ENCODE measurements around the gene LMNB1. TPM values are rescaled to one million over a fixed set of nuclear protein-coding genes. Genes with fewer than 3 reads are reported as not detected.

Gene LMNB1
- total RNA-seq, 1 experiment from 2014 or later, result 211 TPM

GRCh38 chr5:126799780-126800179, 22.8 kb downstream of the LMNB1 start:
- Histone ChIP-seq H2AK5ac (ENCODE audit: insufficient read length, low read length) (no peak overlapping the region), H2AFZ (ENCODE audit: low read length) (no peak overlapping the region), H2BK120ac (ENCODE audit: low read depth, low read length, poor library complexity, severe bottlenecking) (no peak overlapping the region), H4K8ac (replicated peaks; ENCODE audit: insufficient read length, low read depth, low read length) (no peak overlapping the region), H4K5ac (ENCODE audit: insufficient read length, low read depth, low read length) (no peak overlapping the region), H3K4ac (ENCODE audit: low read depth, low read length) (no peak overlapping the region), H2BK5ac (ENCODE audit: insufficient read length, low read length) (no peak overlapping the region), H3K9me3 (ENCODE audit: control insufficient read depth, low read depth, low read length) (no peaks in the 10 kb centered on the region), H2BK12ac (ENCODE audit: insufficient read length, low read depth, low read length) (no peak overlapping the region), H3K79me1 (ENCODE audit: insufficient read depth, low read depth, low read length, poor library complexity, severe bottlenecking) (peaks cover 15% of the 10 kb centered on the region), H3K18ac (ENCODE audit: insufficient read length, low read depth, low read length) (no peak overlapping the region), H3K14ac (ENCODE audit: insufficient read depth, low read length) (no peak overlapping the region), H3K27me3 (ENCODE audit: insufficient read depth, low read length) (no peaks in the 10 kb centered on the region), H3K79me2 (ENCODE audit: insufficient read depth, low read length) (peaks cover 58% of the 10 kb centered on the region; the same call in 1 of the 2 replicates), H2BK15ac (ENCODE audit: low read depth, low read length) (no peak overlapping the region), H3K56ac (ENCODE audit: insufficient read length, low read depth, low read length) (no peak overlapping the region), H3T11ph (ENCODE audit: low read length) (no peak overlapping the region), H3K4me1 (ENCODE audit: insufficient read depth, low read length) (peaks cover 3% of the 10 kb centered on the region; the same call in 1 of the 2 replicates), H4K20me1 (ENCODE audit: control insufficient read depth, insufficient read depth, insufficient read length) (no peaks in the 10 kb centered on the region), H4K91ac (ENCODE audit: insufficient read length, low read depth, low read length) (no peak overlapping the region), H3K23ac (ENCODE audit: insufficient read length, low read depth, low read length) (no peak overlapping the region), H3K9ac (ENCODE audit: extremely low read depth, insufficient read length, low read length) (no peak overlapping the region), H3K23me2 (ENCODE audit: insufficient read length, low read depth, low read length, poor library complexity, severe bottlenecking) (no peaks in the 10 kb centered on the region), H3K4me2 (ENCODE audit: insufficient read depth, insufficient read length, low read length) (no peak overlapping the region), H3K27ac (ENCODE audit: insufficient read length, low read depth, low read length) (no peak overlapping the region), H2BK20ac (ENCODE audit: low read depth, low read length, poor library complexity, severe bottlenecking) (no peak overlapping the region)
- DNase-seq, result no peak
- peaks cover 12 to 21% (median 17%) of the 10 kb centered on the region in 3 experiments; a peak in 6 of 7 replicates for H3K36me3 Mint-ChIP-seq (ENCODE audit: insufficient read depth in 1 of 3, low read depth in 3 of 3)
- no peaks in the 10 kb centered on the region for H3K27me3 Mint-ChIP-seq (ENCODE audit: low read depth)
- H3K4me1 Mint-ChIP-seq, result peaks cover 4 to 13% of the 10 kb centered on the region in 2 experiments
- no peak for TF ChIP-seq CTCF (conservative IDR thresholded peaks at IDR 0.05)
- no CpG with 5 or more reads among the region's 1 CpG for WGBS (ENCODE audit: extremely low coverage, insufficient read length, low lambda C conversion rate)
- no peak overlapping the region; a peak in 1 of 7 replicates for H3K27ac Mint-ChIP-seq
- no peak overlapping the region for H3K4me3 Mint-ChIP-seq
- no peaks in the 10 kb centered on the region for H3K9me3 Mint-ChIP-seq

Data from H9 (cell line).